Measurements from ENCODE around the gene IL1RAPL2.

DNA sequence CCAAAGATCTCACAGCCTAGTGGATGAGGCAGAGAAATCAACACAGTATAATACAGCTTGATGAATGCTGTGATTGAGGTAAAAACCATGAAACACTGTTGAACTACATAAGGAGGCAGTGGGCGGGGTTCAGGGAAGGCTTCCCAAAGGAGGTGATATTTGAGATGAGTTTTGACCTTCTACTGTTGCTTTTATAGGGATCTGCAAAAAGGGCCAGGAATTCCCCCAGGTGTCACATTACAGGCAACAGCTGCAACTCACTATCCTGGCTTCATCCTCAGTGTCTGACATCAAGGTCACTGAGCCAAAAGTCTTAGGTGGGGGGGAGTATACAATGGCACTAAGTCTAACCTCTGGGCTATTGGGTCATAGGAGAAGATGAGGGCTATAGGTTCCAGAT lies 1070.7 kb downstream of the IL1RAPL2 start:
- TF ChIP-seq EP300 (IDR thresholded peaks at IDR 0.05; ENCODE audit: low read depth), result no peak
- TF ChIP-seq CTCF (IDR thresholded peaks at IDR 0.05), result no peak

All from transverse colon (tissue), 3 donors.